CD14-positive monocyte (primary cell): Measurements from ENCODE around the gene HCFC2. TPM values are rescaled to one million over a fixed set of nuclear protein-coding genes. Genes with fewer than 3 reads are reported as not detected.

ENCODE experiments used
- DNase-seq, 3 donors: peaks; one replicate each; pipeline ENCODE4 v3.0.0-alpha.2; 2011 to 2022
- H2AFZ ChIP-seq: 2 replicates; pipeline ENCODE4 v1.6.0; 2012; ENCODE audit warnings: mild to moderate bottlenecking, low read depth, low read length, inconsistent platforms; ENCODE audit not compliant: insufficient read depth, poor library complexity, severe bottlenecking
- H3K27ac ChIP-seq, 2 donors: 1 replicate in 1 of 2; 2 replicates in 1 of 2; pipeline ENCODE4 v1.5.1; 2012 to 2013; ENCODE audit warnings: low read length in 2 of 2, control low read depth in 1 of 2, inconsistent platforms in 1 of 2, low read depth in 1 of 2, mild to moderate bottlenecking in 1 of 2
- H3K27me3 ChIP-seq, 2 donors: one replicate each; pipeline versions ENCODE4 v1.6.0 to v1.6.1; 2011 to 2013; ENCODE audit warnings: low read length in 2 of 2; ENCODE audit not compliant: control insufficient read depth in 2 of 2, insufficient read depth in 2 of 2
- H3K36me3 ChIP-seq, 2 donors: replicated peaks in 1 of 2; 1 replicate in 1 of 2; 2 replicates in 1 of 2; pipeline versions ENCODE4 v1.5.1 to v1.6.1; 2012 to 2013; ENCODE audit warnings: low read length in 2 of 2, control low read depth in 1 of 2, inconsistent platforms in 1 of 2, mild to moderate bottlenecking in 1 of 2; ENCODE audit not compliant: insufficient read depth in 2 of 2, control insufficient read depth in 1 of 2
- H3K4me1 ChIP-seq, 2 donors: 1 replicate in 1 of 2; 2 replicates in 1 of 2; pipeline versions ENCODE4 v1.5.1 to v1.6.1; 2012 to 2013; ENCODE audit warnings: low read length in 2 of 2, control low read depth in 1 of 2, inconsistent platforms in 1 of 2, mild to moderate bottlenecking in 1 of 2, moderate library complexity in 1 of 2; ENCODE audit not compliant: insufficient read depth in 2 of 2, control insufficient read depth in 1 of 2
- H3K4me2 ChIP-seq: replicated peaks from 2 replicates; pipeline ENCODE3; 2012; ENCODE audit warnings: low read length, moderate library complexity, mild to moderate bottlenecking; ENCODE audit not compliant: poor library complexity, severe bottlenecking; ENCODE audit errors: extremely low read depth
- H3K4me3 ChIP-seq, 3 experiments: fragments of 200-600 bp in 1 of 3; sonication (generic) in 1 of 3; replicated peaks in 1 of 3; 1 replicate in 2 of 3; 2 replicates in 1 of 3; pipeline ENCODE4 v1.5.1; 2011 to 2013; ENCODE audit warnings: low read length in 3 of 3, mild to moderate bottlenecking in 3 of 3, control low read depth in 2 of 3, low read depth in 2 of 3, inconsistent platforms in 1 of 3, moderate library complexity in 1 of 3
- H3K79me2 ChIP-seq: 2 replicates; pipeline ENCODE4 v1.6.0; 2012; ENCODE audit warnings: mild to moderate bottlenecking, control low read depth, inconsistent platforms, low read length, moderate library complexity; ENCODE audit not compliant: insufficient read depth
- H3K9ac ChIP-seq: 2 replicates; pipeline ENCODE4 v1.6.0; 2017; ENCODE audit warnings: low read length, mild to moderate bottlenecking; ENCODE audit not compliant: insufficient read depth, poor library complexity, severe bottlenecking
- H3K9me3 ChIP-seq, 2 donors: replicated peaks in 1 of 2; 1 replicate in 1 of 2; 2 replicates in 1 of 2; pipeline versions ENCODE4 v1.5.1 to v1.6.1; 2012 to 2013; ENCODE audit warnings: low read length in 2 of 2, control low read depth in 1 of 2; ENCODE audit not compliant: control insufficient read depth in 1 of 2, insufficient read depth in 1 of 2
- H4K20me1 ChIP-seq: 2 replicates; pipeline ENCODE4 v1.6.0; 2012; ENCODE audit warnings: mild to moderate bottlenecking, low read length, control low read depth, moderate library complexity; ENCODE audit not compliant: insufficient read depth
- H3K27ac Mint-ChIP-seq, 7 donors: one replicate each; pipeline ENCODE4 v1.8.0; 2020; ENCODE audit warnings: mild to moderate bottlenecking in 7 of 7, mixed read lengths in 7 of 7, moderate library complexity in 6 of 7, inconsistent platforms in 2 of 7
- H3K27me3 Mint-ChIP-seq, 3 donors: one replicate each; pipeline ENCODE4 v1.8.0; 2021 to 2022; ENCODE audit warnings: low read depth in 3 of 3, mild to moderate bottlenecking in 3 of 3, mixed read lengths in 3 of 3, moderate library complexity in 3 of 3, inconsistent platforms in 1 of 3
- H3K36me3 Mint-ChIP-seq, 2 donors: one replicate each; pipeline ENCODE4 v1.8.0; 2020; ENCODE audit warnings: mixed read lengths in 2 of 2, inconsistent platforms in 1 of 2, mild to moderate bottlenecking in 1 of 2
- H3K4me1 Mint-ChIP-seq: one replicate; pipeline ENCODE4 v1.8.0; 2020; ENCODE audit warnings: mild to moderate bottlenecking, mixed read lengths
- H3K4me3 Mint-ChIP-seq, 2 donors: one replicate each; pipeline ENCODE4 v1.8.0; 2020; ENCODE audit warnings: mild to moderate bottlenecking in 2 of 2, mixed read lengths in 2 of 2, moderate library complexity in 1 of 2
- H3K9me3 Mint-ChIP-seq, 7 donors: one replicate each; pipeline ENCODE4 v1.8.0; 2020 to 2022; ENCODE audit warnings: mixed read lengths in 7 of 7, mild to moderate bottlenecking in 6 of 7, moderate library complexity in 6 of 7, inconsistent platforms in 2 of 7
- WGBS: methylation state at CpG from one replicate; pipeline ENCODE4 v1.1.5; 2013; ENCODE audit warnings: missing lambda C conversion rate; ENCODE audit not compliant: insufficient coverage; 5-methylcytosine and 5-hydroxymethylcytosine counted together
- intact Hi-C, 2 donors: fragments of 100-400 bp; cut with micrococcal nuclease; formaldehyde crosslinking; loops; one replicate each; pipeline versions ENCODE4 v1.15.0 to v1.15.1; 2023
- polyA plus RNA-seq, 3 donors: library from polyadenylated mRNA; depleted of rRNA in 1 of 3; unstranded in 2 of 3; stranded (reverse) in 1 of 3; fragments of 300-500 nt in 2 of 3; fragments of >200 nt in 1 of 3; fragmentation: Illumina TruSeq in 2 of 3; gene quantifications; 1 replicate in 2 of 3; 2 replicates in 1 of 3; pipeline ENCODE4 v1.2.3, GENCODE V29; 2012 to 2021
- TF ChIP-seq, protein P1 (sequence below): fragments of 200-600 bp; IDR thresholded peaks from one replicate; pipeline ENCODE4 v1.8.0; 2022; ENCODE audit warnings: antibody characterized with exemption, mild to moderate bottlenecking

HCFC2 gene
- polyA plus RNA-seq, 3 donors = 3.3 to 8.7 (median 4.3) TPM

DNA sequence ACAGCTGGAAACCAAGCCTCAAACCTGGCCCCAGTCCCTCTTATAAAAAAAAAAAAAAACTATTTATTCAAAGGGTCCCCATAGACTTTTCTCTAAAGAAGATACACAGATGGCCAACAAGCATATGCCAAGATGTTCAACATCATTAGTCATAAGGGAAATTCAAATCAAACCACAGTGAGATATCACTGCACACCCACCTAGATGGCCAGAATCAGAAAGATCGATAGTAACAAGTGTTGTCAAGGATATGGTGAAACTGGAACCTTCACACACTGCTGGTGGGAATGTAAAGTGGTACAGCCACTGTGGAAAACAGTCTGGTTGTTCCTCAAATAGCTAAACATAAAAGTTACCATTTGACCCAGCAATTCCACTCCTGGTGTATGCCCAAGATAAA is 79.6 kb downstream of the HCFC2 start:
- Mint-ChIP-seq H3K4me3 (no peak overlapping the region), H3K27ac (no peak overlapping the region), H3K36me3 (no peaks in the 10 kb centered on the region), H3K27me3 (peaks cover 0 to 5% (median 2%) of the 10 kb centered on the region in 3 donors), H3K4me1 (peaks cover 1% of the 10 kb centered on the region), H3K9me3 (peaks cover 2 to 12% (median 8%) of the 10 kb centered on the region in 7 donors)
- Histone ChIP-seq H4K20me1 (no peaks in the 10 kb centered on the region), H3K4me2 (no peak overlapping the region), H2AFZ (no peak overlapping the region), H3K27ac (no peak overlapping the region), H3K79me2 (no peaks in the 10 kb centered on the region), H3K4me3 (no peak overlapping the region), H3K36me3 (no peaks in the 10 kb centered on the region), H3K4me1 (no peaks in the 10 kb centered on the region), H3K27me3 (no peaks in the 10 kb centered on the region), H3K9ac (no peak overlapping the region), H3K9me3 (peaks cover 0 to 5% of the 10 kb centered on the region in 2 donors)
- DNase-seq = no peak
- intact Hi-C loops = no loop called here
- WGBS = no CpG with 5 or more reads among the region's 1 CpG
- TF ChIP-seq, protein P1, sequence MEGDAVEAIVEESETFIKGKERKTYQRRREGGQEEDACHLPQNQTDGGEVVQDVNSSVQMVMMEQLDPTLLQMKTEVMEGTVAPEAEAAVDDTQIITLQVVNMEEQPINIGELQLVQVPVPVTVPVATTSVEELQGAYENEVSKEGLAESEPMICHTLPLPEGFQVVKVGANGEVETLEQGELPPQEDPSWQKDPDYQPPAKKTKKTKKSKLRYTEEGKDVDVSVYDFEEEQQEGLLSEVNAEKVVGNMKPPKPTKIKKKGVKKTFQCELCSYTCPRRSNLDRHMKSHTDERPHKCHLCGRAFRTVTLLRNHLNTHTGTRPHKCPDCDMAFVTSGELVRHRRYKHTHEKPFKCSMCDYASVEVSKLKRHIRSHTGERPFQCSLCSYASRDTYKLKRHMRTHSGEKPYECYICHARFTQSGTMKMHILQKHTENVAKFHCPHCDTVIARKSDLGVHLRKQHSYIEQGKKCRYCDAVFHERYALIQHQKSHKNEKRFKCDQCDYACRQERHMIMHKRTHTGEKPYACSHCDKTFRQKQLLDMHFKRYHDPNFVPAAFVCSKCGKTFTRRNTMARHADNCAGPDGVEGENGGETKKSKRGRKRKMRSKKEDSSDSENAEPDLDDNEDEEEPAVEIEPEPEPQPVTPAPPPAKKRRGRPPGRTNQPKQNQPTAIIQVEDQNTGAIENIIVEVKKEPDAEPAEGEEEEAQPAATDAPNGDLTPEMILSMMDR = no peak

DNA sequence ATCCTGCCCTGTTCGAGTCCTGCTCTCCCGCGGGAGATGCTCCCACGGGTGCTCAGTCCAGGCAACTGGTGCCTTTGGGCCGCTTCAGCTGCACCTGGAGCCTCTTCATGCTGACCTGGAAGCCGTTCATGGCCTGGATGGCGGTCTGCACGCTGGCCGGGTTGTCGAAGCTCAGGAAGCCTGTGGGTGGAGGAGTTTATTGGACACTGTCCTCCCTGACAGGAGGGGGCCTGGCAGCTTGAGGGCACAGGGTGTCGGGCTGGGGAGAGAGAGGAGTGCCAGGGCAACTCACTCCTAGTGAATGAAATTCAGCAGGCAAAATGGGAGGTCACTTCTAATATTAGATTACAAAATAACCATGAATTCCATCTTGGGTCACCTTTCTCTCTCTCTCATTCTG is 83.0 kb downstream of the HCFC2 start:
- TF ChIP-seq, protein P1 = no peak
- Histone ChIP-seq H3K9me3 (peaks cover 0 to 5% of the 10 kb centered on the region in 2 donors), H3K9ac (no peak overlapping the region), H3K79me2 (no peaks in the 10 kb centered on the region), H3K27me3 (no peaks in the 10 kb centered on the region), H3K36me3 (no peaks in the 10 kb centered on the region), H3K4me2 (no peak overlapping the region), H2AFZ (no peak overlapping the region), H4K20me1 (no peaks in the 10 kb centered on the region), H3K27ac (no peak overlapping the region), H3K4me3 (no peak overlapping the region), H3K4me1 (no peaks in the 10 kb centered on the region)
- Mint-ChIP-seq H3K4me3 (no peak overlapping the region), H3K27ac (no peak overlapping the region), H3K9me3 (peaks cover 2 to 12% (median 8%) of the 10 kb centered on the region in 7 donors), H3K4me1 (no peaks in the 10 kb centered on the region), H3K27me3 (peaks cover 0 to 5% (median 3%) of the 10 kb centered on the region in 3 donors), H3K36me3 (no peaks in the 10 kb centered on the region)
- 98% methylated on average over 10 of the region's 11 CpGs for WGBS
- intact Hi-C loops = no loop called here
- DNase-seq = no peak
